Vagina (tissue), 2 donors: ENCODE measurements around the gene SCN10A.

Source experiments
- CTCF ChIP-seq, 3 experiments: fragments of 450-650 bp in 2 of 3; fragments of 200-600 bp in 1 of 3; sonication (generic) in 1 of 3; IDR thresholded peaks; one replicate each; pipeline ENCODE4 v1.5.1; 2017 to 2019; ENCODE audit warnings: antibody characterized with exemption in 3 of 3, mild to moderate bottlenecking in 2 of 3, moderate library complexity in 2 of 3
- POLR2A ChIP-seq, 2 donors: fragments of 450-650 bp; IDR thresholded peaks; one replicate each; pipeline ENCODE4 v1.6.1; 2017; ENCODE audit warnings: antibody characterized with exemption in 2 of 2, mild to moderate bottlenecking in 2 of 2, moderate library complexity in 2 of 2

GRCh38 chr3:38722781-38723568, 93.0 kb downstream of the SCN10A start:
- TF ChIP-seq CTCF (IDR thresholded peaks at IDR 0.05) (no peak), POLR2A (IDR thresholded peaks at IDR 0.05) (no peak)
